HG02884 (cell line): ENCODE measurements around the gene OSBPL7.
"Not testable (repeated sequence)": the region's sequence is repeated elsewhere in the genome, so short reads cannot be mapped to it uniquely, and the experiment has no call there.

Experiments used
- ATAC-seq: cut with Tn5 transposase; IDR thresholded peaks from one replicate; pipeline ENCODE4 v1.9.1; 2021; ENCODE audit warnings: mild to moderate bottlenecking, moderate library complexity; ENCODE audit not compliant: unreplicated experiment

OSBPL7 gene

GRCh38 chr17:47774987-47775580, 46.5 kb downstream of the OSBPL7 start:
- no peak for ATAC-seq

GRCh38 chr17:47774331-47774730, 47.3 kb downstream of the OSBPL7 start:
- ATAC-seq, result no peak

DNA sequence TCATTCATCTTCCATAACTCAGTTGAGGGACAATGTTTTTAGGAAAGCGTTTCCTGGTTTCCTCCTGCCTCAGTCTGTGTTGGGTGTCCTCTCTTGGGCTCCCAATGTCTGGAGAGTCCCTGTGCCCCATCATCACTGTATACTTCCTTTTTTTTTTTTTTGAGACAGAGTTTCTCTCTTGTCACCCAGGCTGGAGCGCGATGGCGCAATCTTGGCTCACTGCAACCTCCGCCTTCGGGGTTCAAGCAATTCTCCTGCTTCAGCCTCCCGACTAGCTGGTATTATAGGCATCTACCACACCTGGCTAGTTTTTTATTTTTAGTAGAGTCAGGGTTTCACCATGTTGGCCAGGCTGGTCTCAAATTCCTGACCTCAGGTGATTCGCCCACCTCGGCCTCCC, 47.9 kb downstream of the OSBPL7 start:
- ATAC-seq, result not testable (repeated sequence)

- ATAC-seq, result no peak
Observed at GRCh38 chr17:47763913-47764582, 57.5 kb downstream of the OSBPL7 start.

DNA sequence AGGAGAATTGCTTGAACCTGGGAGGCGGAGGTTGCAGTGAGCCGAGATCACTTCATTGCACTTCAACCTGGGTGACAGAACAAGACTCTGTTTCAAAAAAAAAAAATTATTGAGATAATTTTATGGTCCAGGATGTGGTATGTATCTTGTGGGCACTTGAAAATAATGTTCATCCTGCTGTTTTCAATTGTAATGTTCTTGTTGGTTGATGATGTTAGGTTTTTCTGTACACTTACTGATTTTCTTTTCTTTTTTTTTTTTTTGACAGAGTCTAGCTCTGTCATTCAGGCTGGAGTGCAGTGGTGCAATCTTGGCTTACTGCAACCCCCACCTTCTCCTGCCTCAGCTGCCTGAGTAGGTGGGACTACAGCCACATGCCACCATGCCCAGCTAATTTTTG, 58.9 kb downstream of the OSBPL7 start:
- no peak for ATAC-seq

- ATAC-seq, result no peak
Observed at GRCh38 chr17:47760409-47761140, 61.0 kb downstream of the OSBPL7 start.

DNA sequence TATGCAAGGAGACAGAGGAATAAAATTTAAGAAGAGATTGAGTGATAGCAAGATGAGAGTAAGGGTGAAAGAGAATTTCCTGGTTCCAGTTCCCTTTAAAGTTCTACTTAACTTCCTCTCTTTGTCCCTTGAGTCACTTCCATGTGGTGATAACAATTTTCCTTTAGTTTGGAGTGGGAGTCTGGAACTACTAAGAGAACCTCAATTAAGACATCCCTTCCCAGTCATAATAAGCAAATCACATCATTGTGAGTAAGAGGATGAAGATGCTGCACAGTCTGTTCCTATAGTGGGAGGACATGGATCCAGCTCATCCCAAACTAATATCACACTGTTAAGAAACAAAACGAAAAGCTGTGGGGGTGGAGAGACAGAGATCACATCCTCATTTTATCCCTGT, 64.2 kb downstream of the OSBPL7 start:
- ATAC-seq, result no peak
